ENCODE measurements around the gene NME1. TPM values are rescaled to one million over a fixed set of nuclear protein-coding genes. Genes with fewer than 3 reads are reported as not detected.

NME1 gene
- total and polyA plus RNA-seq, 9 of the 15 experiments (the other 6 are each of a cell fraction or from before 2014, with no cell fraction given): 449 to 1,588 (median 604) TPM

DNA sequence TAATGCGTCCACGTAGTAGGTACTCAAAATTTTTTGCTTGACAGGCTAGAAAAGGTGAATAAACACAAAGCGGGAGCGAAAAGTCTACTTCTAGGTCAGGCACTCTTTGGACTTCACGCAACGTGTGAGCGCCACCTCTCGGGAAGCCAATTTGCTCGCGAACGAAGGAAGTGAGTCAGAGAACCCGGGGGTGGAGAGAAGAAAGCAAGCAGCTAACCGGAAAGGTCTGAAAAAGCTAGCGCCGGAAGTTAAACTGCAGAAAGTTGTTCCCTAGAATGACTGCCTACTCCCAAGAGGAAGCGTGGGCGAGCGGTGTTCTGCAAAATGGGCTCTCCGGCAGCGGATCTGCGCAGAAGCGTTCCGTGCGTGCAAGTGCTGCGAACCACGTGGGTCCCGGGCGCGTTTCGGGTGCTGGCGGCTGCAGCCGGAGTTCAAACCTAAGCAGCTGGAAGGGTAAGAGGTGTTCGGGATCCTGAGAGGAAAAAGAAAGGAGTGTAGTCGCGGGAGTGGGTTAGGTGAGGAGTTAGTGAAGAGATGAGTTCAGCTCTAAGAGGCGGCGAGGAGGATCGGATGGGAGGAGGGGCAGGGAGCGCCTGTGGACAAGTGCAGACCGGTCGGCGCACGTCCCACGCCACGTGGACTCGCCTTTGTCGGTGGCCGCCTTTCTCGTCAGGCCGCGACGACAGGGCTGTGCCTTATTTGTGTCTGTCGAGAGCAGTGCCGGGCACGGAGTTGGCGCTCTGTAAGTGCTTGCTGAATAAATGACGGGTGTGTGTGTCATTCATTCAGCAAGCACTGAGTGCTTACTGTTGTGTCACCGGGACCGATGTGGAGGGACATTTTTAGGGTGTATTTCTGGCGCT lies at the start of gene NME1 (continued):
- TF ChIP-seq ELF2 (CRISPR knock-in tag; IDR thresholded peaks at IDR 0.05): peak; percentile 71; the same call in 1 of the 2 replicates
- no peak for TF ChIP-seq KLF10 (CRISPR knock-in tag; IDR thresholded peaks at IDR 0.05)
- 0 out of 2 replicates have a peak, but pooled peaks have one; percentile 83 for TF ChIP-seq ZNF224 (CRISPR knock-in tag; IDR thresholded peaks at IDR 0.05)
- no peak for TF ChIP-seq CEBPB (tag; IDR thresholded peaks at IDR 0.05)
- TF ChIP-seq ZBTB1 (CRISPR knock-in tag; IDR thresholded peaks at IDR 0.05; ENCODE audit: borderline replicate concordance, low read depth): peak; percentile 55; the same call in 1 of the 2 replicates
- no peak for TF ChIP-seq ETS2 (tag; IDR thresholded peaks at IDR 0.05; ENCODE audit: borderline replicate concordance, poor library complexity, severe bottlenecking)
- TF ChIP-seq STAT5A (IDR thresholded peaks at IDR 0.05; ENCODE audit: borderline replicate concordance, low read length): peak; percentile 75; the same call in 1 of the 2 replicates
- peak; percentile 80 for TF ChIP-seq NFIC (IDR thresholded peaks at IDR 0.05)
- no peak for TF ChIP-seq SMARCB1 (IDR thresholded peaks at IDR 0.05; ENCODE audit: insufficient read length, low read depth)
- no peak for TF ChIP-seq ZNF57 (CRISPR knock-in tag; IDR thresholded peaks at IDR 0.05)
- TF ChIP-seq, protein P1, sequence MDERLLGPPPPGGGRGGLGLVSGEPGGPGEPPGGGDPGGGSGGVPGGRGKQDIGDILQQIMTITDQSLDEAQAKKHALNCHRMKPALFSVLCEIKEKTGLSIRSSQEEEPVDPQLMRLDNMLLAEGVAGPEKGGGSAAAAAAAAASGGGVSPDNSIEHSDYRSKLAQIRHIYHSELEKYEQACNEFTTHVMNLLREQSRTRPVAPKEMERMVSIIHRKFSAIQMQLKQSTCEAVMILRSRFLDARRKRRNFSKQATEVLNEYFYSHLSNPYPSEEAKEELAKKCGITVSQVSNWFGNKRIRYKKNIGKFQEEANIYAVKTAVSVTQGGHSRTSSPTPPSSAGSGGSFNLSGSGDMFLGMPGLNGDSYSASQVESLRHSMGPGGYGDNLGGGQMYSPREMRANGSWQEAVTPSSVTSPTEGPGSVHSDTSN (CRISPR knock-in tag; IDR thresholded peaks at IDR 0.05; ENCODE audit: low read depth): no peak
- TF ChIP-seq, protein P1 (tag; conservative IDR thresholded peaks at IDR 0.05; ENCODE audit: low read depth): no peak; the same call in 1 of the 2 replicates
- TF ChIP-seq, protein P2, sequence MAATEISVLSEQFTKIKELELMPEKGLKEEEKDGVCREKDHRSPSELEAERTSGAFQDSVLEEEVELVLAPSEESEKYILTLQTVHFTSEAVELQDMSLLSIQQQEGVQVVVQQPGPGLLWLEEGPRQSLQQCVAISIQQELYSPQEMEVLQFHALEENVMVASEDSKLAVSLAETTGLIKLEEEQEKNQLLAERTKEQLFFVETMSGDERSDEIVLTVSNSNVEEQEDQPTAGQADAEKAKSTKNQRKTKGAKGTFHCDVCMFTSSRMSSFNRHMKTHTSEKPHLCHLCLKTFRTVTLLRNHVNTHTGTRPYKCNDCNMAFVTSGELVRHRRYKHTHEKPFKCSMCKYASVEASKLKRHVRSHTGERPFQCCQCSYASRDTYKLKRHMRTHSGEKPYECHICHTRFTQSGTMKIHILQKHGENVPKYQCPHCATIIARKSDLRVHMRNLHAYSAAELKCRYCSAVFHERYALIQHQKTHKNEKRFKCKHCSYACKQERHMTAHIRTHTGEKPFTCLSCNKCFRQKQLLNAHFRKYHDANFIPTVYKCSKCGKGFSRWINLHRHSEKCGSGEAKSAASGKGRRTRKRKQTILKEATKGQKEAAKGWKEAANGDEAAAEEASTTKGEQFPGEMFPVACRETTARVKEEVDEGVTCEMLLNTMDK (IDR thresholded peaks at IDR 0.05; ENCODE audit: borderline replicate concordance, insufficient read depth, low read depth, low read length, poor library complexity, severe bottlenecking): peak; percentile 37
- TF ChIP-seq ILK (tag; IDR thresholded peaks at IDR 0.05; ENCODE audit: borderline replicate concordance, low read depth): no peak
- TF ChIP-seq KLF1 (tag; IDR thresholded peaks at IDR 0.05): peak; percentile 77
- TF ChIP-seq BCOR (IDR thresholded peaks at IDR 0.05): peak; percentile 81
- no peak for TF ChIP-seq ZC3H4 (CRISPR knock-in tag; IDR thresholded peaks at IDR 0.05; ENCODE audit: borderline replicate concordance)
- TF ChIP-seq, protein P3, sequence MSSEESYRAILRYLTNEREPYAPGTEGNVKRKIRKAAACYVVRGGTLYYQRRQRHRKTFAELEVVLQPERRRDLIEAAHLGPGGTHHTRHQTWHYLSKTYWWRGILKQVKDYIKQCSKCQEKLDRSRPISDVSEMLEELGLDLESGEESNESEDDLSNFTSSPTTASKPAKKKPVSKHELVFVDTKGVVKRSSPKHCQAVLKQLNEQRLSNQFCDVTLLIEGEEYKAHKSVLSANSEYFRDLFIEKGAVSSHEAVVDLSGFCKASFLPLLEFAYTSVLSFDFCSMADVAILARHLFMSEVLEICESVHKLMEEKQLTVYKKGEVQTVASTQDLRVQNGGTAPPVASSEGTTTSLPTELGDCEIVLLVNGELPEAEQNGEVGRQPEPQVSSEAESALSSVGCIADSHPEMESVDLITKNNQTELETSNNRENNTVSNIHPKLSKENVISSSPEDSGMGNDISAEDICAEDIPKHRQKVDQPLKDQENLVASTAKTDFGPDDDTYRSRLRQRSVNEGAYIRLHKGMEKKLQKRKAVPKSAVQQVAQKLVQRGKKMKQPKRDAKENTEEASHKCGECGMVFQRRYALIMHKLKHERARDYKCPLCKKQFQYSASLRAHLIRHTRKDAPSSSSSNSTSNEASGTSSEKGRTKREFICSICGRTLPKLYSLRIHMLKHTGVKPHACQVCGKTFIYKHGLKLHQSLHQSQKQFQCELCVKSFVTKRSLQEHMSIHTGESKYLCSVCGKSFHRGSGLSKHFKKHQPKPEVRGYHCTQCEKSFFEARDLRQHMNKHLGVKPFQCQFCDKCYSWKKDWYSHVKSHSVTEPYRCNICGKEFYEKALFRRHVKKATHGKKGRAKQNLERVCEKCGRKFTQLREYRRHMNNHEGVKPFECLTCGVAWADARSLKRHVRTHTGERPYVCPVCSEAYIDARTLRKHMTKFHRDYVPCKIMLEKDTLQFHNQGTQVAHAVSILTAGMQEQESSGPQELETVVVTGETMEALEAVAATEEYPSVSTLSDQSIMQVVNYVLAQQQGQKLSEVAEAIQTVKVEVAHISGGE (CRISPR knock-in tag; IDR thresholded peaks at IDR 0.05): peak; percentile 99 to 100 (median 100)
- TF ChIP-seq PHB2 (IDR thresholded peaks at IDR 0.05; ENCODE audit: low read depth): peak; percentile 80

All from K562 (cell line).